GM10266 (cell line): ENCODE measurements around the gene DMBX1.

Experiments used
- DNase-seq: peaks from one replicate; pipeline ENCODE4 v3.0.0; 2012; ENCODE audit errors: extremely low spot score
- CTCF ChIP-seq: IDR thresholded peaks from 2 replicates; pipeline ENCODE4 v1.5.1; 2012; ENCODE audit warnings: mild to moderate bottlenecking, low read depth; ENCODE audit not compliant: control insufficient read depth, insufficient read depth; ENCODE audit errors: missing control alignments

The DMBX1 gene

GRCh38 chr1:46516200-46516950, 26.7 kb downstream of the DMBX1 start:
- DNase-seq, result no peak
- TF ChIP-seq CTCF, result no peak

GRCh38 chr1:46517010-46517600, 27.5 kb downstream of the DMBX1 start:
- no peak for DNase-seq
- TF ChIP-seq CTCF, result no peak

- no peak for DNase-seq
- TF ChIP-seq CTCF, result no peak
Observed at GRCh38 chr1:46517932-46518498, 28.4 kb downstream of the DMBX1 start.

GRCh38 chr1:46519209-46519608, 29.6 kb downstream of the DMBX1 start:
- DNase-seq, result no peak
- no peak for TF ChIP-seq CTCF

- no peak for DNase-seq
- TF ChIP-seq CTCF, result no peak
Observed at GRCh38 chr1:46520063-46520911, 30.7 kb downstream of the DMBX1 start.

- no peak for DNase-seq
- no peak for TF ChIP-seq CTCF
Observed at GRCh38 chr1:46521414-46521813, 31.8 kb downstream of the DMBX1 start.
